AG08396 (cell line): Measurements from ENCODE around the gene PDLIM7.

Experiments
- DNase-seq: peaks from one replicate; pipeline ENCODE4 v3.0.0; 2012; ENCODE audit warnings: low spot score, mixed read lengths

Gene PDLIM7

DNA sequence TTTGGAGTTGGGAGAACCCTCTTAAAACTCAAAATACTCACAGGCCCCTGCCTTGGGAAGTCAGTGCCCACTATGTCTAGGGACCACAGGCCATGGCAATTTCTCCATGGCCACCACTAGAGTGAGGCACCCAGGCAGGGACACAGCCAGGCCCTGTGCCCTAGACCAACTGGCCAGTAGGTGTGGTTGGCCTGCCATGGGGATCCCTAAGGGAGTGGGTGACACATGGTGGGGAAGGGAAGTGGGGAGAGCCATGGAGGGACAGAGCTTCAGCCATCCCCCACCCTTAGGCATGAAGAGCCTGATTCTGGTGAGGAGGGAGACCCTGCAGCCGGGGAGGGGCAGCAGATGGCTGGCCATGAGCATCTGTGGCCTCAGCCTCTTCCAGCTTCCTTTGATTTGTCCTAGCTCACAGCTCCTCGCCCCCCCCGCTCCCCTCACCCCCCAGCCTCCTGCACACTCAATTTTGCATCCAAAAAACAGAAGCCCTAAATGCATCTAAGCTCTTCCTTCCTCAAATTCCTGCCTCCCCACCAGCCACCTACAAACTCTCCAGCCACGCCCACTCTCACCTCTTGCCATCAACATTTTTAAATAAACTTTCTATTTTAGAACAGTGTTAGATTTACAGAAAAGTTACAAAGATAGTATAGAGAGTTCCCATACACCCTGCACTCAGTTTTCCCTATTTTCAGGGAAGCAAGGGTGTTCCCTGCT is 22.4 kb downstream of the PDLIM7 start:
- DNase-seq = no peak

DNA sequence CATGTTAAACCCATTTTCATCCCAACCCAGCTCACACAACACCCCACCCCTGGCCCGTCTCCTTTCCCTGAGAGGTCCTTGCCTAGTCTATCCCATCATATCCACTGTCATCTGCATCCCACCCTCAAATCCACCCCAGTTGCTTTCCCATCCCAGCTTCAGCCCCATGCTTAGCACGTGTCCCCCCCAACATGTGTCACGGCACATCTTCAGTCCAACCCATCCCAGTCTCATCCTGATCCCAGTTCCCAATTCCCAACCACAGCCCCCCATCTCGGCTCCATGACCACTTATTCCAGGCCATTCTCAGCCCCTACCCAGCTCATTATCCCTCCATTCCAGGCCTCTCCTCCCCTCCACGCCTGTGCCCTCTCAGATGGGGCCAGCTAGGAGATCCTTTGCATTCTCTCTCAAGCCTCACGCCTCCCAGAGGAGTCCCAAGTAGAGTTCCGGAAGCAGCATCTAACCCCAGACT is 23.4 kb downstream of the PDLIM7 start:
- no peak for DNase-seq

DNA sequence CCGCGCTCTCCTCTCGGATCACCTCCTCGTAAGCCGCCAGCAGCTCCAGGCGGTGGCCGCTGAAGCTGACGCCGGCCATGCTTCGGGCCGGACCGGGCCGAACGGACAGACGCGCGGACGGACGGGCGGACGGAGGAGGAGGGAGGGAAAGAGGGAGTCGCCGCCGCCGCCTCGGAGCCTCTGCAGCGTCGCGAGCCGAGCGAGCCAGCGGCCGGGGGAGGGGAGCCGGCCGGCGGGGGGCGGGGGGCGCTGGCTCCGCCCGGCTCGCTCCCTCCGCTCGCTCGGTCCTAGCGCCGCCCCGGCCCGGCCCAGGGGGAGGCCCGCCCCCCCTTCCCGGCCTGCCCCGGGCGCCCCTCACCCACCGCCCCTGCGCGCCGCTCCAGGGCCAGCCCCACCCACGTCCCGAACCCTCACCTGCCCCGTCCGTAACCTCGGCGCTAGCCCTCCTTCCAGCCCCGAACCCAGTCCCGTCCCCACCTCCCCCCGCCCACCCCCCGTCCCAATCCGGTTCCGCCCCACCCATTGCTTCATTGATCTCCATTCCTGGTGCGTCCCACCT is 23.9 kb downstream of the PDLIM7 start, which contains the start of gene DBN1:
Gene DBN1, minus strand, starts transcription at position 192 of the 559 bp plus-strand sequence. Its CDS starts 113 bp downstream, at position 79.
- peak; percentile 92 for DNase-seq

DNA sequence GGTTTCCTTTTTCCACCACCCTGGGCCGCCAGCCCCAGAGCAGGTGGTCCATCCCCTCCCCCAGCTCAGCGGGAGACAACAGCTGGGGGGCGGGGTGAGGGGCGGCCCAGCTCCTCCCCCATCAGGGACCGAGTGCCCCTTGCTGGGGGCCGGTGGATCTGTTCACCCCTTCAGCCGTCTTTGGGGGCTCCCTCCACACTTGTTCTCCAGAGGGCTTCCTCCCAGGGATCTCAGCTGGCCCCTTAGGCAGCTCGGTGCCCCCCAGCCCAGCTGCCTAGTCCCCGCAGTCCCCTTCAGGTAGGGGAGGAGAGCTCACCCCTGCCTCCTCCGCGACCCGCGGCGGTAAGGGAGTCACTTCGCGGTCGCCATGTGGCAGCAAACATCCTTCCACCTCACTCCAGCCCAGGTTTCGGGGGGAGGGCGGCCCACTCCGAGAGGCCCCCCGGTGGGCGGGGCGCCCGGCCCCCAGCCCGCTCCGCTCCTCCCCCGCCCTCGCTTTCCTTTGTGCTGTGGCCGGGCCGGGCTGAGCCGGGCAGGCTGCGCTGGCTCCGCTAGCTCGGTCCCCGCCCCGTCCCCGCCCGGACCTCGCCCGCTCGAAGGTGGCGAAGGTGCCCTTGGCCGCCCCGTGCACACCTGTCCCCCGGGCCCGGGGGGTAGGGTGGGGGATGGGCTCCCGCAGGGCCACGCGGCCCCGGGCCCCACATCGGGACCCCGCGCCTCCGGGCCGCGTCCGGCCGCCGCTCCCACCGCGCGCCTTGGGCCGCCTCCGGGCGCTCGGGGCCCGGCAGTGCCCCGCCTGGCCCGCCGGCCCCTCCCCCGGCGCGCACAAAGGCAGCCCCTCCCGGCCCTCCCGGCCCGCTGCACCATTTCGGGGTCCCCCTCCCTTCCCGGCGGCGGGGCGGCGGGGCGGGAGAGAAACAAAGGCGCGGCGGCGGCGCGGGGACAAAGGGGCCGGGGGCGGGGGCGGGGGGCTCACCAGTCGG is 24.7 kb downstream of the PDLIM7 start:
- peak; percentile 73 for DNase-seq

DNA sequence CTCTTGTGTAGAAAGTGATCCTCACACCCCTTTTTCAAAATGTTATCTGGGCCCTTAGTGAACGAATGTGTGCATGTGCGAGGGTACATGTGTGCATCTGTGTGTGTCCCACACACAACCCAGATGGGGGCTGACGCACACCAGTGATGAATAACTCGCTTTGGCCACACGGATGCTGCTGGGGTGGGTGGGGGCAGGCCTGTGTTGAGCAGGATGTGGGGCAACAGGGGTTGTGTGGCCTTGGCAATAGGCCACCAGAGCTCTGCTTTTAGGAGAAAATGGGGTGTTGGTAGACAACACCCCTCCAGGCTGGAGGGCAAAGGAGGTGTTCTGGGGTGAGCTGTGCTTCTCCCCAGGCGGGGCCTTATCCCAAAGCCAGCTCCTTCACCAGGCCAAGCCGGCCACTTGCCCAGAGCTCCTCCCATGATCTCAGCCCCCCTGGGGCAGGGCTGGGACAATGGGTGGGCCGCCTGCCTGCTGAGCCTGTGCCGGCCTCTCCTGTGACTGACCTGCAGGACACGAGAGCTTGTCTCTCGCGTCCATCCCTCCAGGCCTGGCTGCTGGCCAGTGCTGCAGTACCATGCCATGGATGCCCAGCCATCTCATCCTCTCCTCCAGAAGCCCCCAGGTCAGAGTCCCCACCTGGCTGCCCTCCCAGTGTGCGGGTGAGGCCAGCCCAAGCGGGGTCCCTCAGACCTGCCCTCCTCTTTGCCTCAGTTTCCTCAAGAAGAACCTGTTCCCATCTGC is 25.6 kb downstream of the PDLIM7 start:
- no peak for DNase-seq

DNA sequence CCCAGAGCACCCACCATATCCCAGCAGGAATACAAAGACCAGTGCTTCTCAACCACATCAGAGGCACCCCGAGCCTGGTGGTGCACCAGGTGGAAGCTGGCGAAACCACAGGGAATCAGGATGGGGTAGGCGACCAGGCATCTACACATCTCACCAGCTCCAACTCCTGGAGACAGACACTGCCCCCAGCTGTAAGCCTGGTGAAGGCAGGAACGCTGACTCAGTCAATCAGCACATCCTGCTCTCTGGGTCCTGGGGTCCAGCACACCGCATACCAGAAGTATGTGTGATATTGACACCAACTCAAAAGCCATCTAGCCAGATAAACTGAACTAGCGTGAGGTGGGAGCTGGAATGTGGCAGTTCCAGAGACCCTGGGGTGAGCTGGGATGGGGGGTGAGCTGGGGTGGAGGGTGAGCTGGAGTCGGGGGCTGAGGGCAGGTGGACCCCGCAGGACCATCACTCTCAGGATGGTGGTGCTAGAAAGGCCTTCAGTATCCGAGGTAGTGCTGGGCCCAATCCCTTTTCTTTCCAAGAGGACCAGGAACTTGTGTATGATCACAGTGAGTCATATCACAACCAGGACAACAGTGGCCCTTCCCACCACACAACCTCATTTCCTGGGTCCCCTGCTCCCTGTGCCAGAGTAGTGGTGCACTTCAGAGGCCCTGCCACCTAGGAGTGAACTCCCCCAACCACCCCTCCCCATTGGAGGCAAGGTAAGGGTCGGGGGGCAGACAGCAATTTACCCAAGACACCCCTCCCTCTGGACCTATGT is 26.5 kb downstream of the PDLIM7 start:
- peak; percentile 61 for DNase-seq

DNA sequence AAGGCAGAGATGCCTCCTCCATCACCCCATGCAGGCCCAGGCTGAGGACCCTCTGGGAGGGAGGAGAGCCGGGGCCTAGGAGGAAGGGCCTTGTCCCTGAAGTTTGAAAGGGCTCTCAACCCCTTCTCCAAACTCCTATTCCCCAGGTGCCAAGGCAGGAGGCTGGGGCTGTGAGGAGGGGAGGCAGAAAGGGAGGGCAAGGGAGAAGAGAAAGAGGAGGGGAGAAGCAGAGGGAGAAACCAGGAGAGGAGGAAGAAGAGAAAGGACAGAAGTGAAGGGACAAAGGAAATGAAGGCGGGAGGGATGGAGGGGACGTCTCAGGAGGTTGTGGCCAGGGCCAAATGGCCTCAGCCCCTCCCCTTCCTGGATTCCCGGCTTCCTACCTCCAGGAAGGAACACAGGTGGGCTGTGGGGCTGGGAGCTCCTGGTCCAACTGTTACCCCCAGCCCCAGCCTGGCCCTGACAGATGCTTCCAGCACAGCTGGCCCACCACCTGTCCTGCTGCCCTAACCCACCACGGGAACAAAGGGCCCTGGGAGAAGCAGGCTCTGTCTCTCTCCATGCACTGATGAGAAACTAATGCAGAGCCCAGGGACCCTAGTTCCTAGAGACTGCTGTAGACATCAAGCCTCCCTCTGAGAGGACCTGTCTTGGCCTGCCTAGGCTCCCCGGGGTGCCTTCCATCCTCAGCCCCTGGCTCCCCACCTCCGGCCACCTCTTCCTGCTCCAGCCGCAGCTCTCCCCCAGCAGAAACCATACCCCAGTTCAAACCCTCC is 27.5 kb downstream of the PDLIM7 start:
- DNase-seq = no peak

DNA sequence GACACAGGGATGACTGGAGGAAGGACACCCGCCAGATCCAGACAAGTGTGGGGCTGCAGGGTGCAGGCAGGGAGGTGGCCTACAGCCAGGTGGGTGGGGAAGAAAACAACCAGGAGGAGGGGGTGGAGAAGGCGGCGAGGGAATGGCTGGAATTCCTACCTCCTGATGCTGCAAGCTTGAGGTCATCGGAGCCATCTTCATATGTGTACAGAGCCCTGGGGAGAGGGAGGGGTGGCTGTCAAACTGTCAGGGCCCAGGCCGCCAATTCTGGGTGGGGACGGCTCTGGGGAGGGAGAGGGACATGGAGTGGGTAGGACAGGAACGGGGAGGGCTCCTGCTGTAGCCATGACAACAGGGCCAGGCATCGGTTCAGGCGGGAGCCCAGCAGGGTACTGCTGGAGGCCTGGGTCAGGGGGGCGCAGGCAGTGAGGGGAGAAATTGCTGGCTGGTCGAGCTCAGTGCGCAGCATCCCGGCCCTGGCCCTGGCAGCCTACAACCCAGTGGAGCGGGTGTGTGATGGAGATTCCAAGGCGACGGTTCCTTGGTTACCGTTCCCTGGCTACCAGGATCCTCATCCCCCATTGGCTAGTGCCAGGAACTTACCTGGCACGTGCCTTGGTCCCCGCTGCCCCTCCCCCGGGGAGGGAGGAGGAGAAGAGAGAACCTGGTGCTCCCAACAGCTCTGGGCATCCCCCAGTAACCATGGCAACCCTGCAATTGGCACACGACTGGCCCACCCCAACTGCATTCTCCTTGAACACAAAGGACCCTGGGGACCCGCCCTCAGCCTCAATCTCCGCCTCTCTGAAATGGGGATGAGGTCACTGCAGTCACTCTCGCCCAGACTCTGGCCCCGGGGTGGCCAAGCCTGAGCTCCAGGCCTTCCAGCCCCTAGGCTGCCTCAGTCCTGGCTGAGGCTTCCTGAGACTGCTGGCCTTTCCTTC is 28.4 kb downstream of the PDLIM7 start:
- peak; percentile 81 for DNase-seq

DNA sequence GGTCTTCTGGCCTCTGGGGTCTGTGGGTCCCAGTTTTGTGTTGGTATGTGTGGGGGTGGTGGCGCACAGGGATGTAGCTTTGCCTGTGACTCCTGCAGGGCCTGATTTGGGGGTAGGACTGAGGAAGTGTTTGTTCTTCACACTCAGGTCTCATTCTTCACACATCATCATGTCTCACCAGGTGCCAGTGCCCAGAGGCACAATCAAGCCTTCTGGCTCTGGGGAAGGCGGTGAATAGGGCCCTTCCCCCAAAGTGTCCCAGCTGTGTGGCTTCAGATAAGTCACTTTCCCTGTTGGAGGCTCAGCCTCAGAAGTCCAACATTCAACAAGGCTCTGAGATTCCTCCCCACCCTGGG is 29.1 kb downstream of the PDLIM7 start:
- no peak for DNase-seq

DNA sequence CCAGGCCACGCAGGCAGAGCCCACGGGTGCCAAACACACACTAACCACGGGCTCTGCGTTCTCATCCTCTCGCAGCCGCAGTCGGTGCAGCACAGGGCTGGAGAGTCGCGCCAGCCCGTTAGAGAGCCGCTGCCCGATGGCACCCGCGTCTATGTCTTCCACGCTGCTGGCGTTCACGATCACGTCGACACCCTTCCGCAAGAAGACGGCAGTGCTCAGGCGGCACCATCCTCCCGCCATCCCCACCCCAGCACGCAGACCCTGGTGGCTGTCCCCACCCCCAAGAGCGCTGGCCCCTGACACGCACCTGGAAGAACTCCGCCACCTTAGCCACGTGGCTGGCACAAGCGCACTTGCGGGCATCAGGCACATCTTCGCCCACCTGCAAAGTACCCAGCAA is 30.0 kb downstream of the PDLIM7 start:
- no peak for DNase-seq

DNA sequence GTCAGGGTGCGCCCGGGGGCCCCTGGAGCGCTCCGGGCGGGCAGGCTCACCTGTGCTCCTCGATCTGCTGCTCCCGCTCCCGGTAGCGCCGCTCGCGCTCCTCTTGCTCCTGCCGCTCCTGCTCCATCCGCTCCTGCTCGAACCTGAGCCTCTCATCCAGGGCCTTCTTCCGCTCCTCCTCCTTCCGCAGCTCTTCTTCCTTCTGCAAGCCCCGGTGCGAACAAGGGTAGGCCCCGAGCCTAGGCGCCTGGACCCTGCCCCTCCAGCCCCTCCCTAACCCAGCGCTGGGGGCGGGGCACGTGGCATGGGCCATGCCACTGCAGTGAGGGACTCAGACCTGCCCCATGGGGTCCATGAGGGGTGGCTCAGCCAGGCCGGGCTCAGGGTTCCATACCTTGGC is 30.5 kb downstream of the PDLIM7 start:
- DNase-seq = no peak

DNA sequence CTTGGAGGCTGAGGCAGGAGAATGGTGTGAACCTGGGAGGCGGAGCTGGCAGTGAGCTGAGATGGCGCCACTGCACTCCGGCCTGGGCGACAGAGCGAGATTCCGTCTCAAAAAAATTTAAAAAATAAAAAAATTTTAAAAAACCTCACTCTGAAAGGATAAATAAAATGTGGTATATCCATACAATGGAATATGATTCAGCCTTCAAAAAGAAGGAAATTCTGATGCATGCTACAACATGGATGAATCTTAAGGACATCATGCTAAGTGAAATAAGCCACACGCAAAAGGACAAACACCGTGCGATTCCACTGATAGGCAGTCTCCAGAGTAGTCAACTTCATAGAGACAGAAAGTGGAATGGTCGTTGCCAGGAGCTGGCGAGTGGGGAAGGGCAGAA is 32.4 kb downstream of the PDLIM7 start:
- no peak for DNase-seq

DNA sequence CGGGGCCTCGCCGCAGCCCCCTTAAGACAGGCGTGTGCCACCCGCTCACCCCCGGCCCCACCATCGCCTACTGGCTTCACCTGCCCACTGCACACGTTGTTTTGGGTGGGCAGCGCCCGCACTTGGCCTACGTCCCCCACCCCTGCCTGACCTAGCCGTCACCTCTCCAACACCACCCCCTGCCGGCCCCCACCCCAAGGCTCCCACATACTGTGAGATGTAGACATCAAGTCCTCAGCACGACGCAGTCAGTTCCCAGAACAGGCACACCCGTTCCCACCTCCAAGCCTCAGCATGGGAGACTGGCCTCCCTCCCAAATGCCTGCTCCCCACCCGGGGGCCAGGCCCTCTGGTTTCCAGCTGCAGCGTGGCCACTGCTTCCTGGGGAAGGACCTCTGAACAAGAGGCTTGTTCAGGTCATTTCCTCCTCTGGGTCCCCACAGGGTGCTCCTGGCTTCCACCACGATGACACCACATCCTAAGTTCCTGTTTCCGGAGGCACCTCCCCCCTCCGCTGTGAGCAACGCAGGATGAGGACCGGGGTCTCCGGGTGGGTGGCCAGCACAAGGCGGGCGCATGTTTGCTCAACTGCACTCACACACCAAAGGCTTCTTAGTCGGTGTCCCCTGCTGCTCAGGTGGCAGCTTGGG is 35.3 kb downstream of the PDLIM7 start:
- no peak for DNase-seq

DNA sequence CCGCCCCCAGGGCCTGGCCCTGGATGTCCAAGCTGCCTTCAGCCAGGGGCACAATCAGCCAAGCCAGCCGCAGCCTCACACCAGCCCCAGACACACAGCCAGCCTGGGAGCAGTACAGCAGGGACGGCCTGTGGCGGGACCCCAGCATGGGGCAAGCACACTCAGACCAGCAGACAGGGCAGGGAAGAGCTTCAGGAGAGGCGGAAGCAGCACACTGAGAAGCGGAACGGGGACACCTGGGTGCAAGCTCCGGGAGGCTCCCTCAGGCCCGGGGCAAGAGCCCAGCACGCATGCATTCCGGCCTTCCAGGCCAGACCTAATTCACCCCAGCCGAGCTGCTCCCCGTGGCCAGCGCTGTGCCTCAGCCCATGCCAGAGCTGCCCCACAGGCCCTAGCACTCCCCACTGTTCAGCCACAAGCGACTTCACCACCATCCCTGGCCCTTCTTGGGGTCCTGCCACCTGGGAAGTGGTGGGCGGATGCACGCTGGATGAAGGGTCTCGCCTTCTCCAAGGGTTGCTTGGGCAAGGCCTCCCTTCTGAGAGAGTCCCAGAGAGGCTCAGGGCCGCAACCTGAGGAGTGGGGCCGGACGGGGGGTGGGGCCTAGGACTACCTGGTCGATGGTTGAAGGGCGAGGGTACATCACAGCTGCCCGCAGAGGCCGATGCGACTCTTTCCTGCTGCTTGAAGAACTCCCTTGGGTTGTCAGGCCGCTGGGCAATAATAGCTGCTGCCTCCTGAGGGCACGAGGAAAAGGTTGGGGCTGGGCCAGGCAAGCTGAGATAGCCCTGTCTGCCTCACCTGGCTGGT is 37.4 kb downstream of the PDLIM7 start:
- no peak for DNase-seq

DNA sequence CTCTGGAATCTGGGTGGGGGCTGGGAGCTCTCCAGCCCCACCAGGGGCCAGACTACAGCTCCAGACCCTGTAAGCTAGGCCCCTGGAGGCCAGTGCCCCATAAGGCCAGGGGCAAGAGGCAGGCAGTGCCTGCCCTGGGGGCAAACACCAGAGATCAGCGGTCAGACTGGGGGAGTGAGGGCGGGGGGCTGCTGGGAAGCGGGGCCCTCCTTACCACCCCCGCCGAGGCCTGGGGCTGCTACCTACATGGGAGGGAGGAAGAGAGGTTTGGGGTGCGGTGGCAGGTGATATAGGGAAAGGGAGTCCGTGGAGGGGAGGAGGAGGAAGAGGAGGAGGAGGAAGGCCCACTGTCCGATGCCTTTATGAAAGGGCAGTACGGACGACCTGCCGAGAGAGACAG is 38.0 kb downstream of the PDLIM7 start:
- no peak for DNase-seq

DNA sequence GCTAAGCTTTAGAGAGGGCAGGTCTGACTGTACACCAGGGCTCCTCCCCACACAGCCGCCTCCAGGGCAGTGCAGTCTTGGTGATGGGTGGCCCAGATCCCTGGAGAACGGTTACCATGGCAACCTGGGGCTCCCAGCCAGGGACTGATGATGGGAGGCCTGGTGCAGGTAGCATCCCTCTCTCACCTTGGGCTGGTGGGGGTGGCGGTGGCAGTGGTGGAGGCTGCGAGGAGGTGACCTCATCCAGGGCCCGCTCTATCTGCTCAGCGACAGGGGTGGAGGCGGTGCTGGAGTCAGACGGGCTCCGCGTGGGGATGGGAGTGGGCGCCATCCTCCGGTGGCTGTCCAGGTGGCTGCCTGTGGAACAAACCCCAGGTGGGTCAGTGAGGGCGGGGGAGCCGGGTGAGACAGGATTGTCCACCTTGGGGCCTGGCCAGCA is 38.5 kb downstream of the PDLIM7 start:
- DNase-seq = peak; percentile 60

DNA sequence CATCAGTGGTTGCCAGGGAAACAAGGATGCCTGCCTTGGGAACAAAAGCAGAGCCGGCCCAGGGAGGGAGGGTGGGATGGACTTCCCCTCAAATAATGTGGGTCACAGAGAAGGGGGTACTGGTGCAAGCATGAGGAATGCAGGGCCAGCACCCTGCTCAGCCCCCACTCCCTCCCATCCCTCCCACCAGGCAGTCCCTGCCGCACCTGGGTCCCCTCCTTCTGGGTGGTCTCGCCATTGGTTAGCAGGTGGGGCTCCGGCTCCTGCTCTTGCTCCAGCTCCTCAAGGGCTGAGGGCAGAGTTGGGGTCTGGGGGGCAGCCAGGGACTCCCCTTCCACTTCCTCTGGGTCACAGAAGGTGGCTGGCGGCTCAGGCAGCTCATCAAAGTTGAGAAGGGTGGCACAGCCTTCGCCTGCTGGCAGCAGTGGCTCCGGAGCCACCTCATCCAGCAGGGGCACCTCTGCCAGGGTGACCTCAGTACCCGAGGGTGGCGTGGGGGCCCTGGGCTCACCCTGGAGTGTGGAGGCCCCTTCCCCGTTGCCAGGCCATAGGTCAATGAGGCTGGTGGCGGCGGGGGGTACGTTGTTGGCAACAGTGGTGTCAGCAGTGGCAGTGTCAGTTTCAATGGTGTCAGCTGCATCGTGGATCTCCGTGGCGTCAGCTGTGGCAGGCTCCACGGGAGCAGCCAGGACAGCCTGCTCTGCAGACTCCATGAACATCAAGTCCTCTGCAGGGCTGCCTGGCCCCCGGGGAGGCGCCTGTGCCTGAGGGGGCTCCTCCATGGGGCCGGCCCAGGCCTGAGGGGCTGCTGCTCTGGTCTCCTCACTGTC is 39.3 kb downstream of the PDLIM7 start:
- no peak for DNase-seq
